Stimulated activated CD8-positive, alpha-beta memory T cell treated with anti-CD3 and anti-CD28 coated beads, Interleukin-15, amount 100 ng/mL, for 24 hours (primary cell): ENCODE results near the gene HOOK2.

Experiments used
- DNase-seq: peaks from one replicate; pipeline ENCODE4 v3.0.0-alpha.2; 2020; ENCODE audit warnings: low read depth

The HOOK2 gene

GRCh38 chr19:12794196-12794941 lies 19.0 kb upstream of the HOOK2 start:
- DNase-seq: no peak

GRCh38 chr19:12793290-12794195 lies 18.2 kb upstream of the HOOK2 start:
- peak; percentile 92 for DNase-seq

GRCh38 chr19:12792853-12793289 lies 17.5 kb upstream of the HOOK2 start:
- no peak for DNase-seq

- no peak for DNase-seq
Measured at GRCh38 chr19:12792051-12792852, 16.9 kb upstream of the HOOK2 start.

DNA sequence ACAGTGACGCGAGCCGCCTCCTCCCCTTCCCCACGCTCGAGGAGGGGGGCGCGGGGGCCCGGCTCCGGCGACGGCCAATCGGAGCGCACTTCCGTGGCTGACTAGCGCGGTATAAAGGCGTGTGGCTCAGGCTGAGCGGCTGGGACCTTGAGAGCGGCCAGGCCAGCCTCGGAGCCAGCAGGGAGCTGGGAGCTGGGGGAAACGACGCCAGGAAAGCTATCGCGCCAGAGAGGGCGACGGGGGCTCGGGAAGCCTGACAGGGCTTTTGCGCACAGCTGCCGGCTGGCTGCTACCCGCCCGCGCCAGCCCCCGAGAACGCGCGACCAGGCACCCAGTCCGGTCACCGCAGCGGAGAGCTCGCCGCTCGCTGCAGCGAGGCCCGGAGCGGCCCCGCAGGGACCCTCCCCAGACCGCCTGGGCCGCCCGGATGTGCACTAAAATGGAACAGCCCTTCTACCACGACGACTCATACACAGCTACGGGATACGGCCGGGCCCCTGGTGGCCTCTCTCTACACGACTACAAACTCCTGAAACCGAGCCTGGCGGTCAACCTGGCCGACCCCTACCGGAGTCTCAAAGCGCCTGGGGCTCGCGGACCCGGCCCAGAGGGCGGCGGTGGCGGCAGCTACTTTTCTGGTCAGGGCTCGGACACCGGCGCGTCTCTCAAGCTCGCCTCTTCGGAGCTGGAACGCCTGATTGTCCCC lies 16.1 kb upstream of the HOOK2 start, which contains the start of gene JUNB:
JUNB (plus strand) TSS at position 142 of the 706 bp plus-strand sequence; CDS start at position 428, 286 bp downstream.
- DNase-seq: peak; percentile 89

GRCh38 chr19:12790628-12791344 lies 15.4 kb upstream of the HOOK2 start:
- DNase-seq: no peak

GRCh38 chr19:12789904-12790619 lies 14.7 kb upstream of the HOOK2 start:
- peak; percentile 84 for DNase-seq

DNA sequence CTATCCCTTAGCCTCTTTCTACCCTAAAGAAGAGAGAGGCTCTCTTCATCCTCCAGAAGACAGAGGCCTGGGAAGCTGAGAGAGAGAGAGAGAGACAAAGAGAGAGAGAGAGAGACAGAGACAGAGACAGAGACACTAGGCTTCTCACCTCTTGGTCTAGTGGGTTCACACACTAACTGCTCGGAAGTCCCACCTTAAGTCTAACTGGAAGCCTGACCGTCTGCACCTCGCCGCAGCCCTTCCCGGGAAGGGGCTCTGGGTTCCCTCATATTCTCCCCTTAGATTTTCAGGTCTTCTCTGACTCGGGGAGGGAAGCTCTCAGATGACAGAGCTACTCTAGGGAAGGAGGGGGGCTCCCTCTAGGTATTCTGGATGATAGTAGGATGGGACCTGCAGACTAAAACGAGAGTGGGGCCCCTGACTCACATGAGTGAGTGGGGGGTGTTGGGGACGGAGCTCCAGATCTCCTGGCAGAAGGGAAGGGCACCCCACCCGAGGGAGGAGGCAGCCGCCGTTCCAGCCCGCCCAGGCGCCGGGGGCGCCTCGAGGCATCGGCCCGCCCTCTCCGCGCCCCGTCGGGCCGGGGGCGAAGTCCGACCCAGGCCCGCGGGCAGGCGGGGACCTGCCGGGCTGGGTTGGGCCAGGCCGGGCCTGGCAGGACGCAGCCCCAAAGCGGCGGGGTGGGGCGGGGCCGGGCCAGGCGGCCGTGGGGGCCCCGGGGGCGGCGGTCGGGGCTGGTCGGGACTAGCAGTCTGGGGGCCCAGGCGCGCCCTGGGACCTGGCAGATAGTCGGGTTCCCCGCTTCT lies 13.9 kb upstream of the HOOK2 start:
- no peak for DNase-seq

GRCh38 chr19:12788682-12789097 lies 13.3 kb upstream of the HOOK2 start:
- no peak for DNase-seq

DNA sequence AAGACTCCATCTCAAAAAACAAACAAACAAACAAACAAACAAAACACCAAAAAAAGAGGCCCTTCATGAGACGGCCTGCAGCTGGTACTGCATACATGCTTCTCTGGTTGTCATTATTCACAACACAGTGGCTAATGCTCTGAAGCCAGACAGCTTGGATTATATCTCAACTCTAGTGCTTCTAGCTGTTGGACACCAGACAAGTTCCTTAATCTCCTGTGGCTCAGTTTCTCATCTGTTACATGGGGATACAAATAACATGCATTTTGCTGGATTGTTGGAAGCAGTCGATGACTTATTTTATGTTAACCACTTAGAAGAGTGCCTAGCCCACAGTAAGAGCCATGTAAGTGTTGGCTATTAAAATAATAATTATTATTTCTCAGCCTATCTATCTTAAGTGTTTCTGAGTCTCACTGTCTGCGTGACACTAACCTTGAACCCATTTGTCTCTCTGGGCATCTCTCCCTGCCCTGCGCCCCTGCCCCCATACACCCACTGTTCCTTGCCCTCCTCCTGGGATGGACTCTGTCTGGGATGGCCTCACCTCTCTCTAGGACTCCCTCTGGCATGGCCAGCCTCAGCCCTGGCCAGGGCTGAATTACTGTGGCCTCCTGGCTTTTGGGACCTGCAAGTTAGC lies 12.8 kb upstream of the HOOK2 start:
- no peak for DNase-seq

- DNase-seq: no peak
Measured at GRCh38 chr19:12787458-12787857, 12.1 kb upstream of the HOOK2 start.

- no peak for DNase-seq
Measured at GRCh38 chr19:12786952-12787351, 11.6 kb upstream of the HOOK2 start.

- DNase-seq: no peak
Measured at GRCh38 chr19:12786141-12786870, 11.0 kb upstream of the HOOK2 start.

- no peak for DNase-seq
Measured at GRCh38 chr19:12785431-12786031, 10.2 kb upstream of the HOOK2 start.

DNA sequence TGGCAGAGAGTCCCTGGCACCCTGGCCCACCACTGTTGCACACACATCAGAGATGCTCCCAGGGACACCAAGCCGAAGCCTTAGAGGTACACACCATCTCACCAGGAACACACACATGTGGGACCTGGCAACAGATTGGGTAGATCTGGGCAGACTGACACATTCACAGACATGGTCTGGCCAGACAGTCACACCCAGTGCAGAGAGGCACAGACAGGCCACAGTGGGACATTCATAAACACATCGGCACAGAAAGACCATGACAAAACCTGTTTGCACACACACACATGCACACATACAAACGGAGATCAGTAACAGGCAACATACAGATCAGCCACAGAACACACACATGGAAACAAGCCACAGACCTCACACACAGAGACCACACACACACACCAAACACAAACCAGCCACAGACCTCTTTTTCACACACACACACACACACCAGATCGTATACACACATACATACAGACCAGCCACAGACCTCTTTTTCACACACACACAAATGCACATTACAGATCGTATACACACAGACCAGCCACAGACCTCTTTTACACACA lies 9.6 kb upstream of the HOOK2 start:
- no peak for DNase-seq

DNA sequence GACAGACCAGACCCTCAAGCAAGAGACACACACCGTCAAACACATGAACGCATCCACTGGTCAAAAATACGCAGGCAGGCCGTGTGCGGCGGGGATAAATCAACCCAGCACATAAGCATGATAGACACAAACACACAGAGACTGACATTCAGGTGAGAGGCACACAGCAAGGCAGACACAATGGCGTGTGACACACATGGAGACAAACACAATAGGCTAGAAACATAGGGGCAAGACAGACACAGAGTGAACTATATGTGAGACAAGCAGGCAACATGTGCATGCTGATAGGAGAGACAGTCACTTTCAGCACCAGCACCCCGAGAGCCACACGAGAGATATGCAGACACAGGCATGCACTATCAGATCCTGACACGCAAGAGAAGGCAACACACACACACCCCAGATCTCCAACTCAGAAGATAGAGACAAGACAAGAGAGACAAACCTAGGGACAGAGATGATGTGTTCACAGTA lies 9.1 kb upstream of the HOOK2 start:
- no peak for DNase-seq

GRCh38 chr19:12783849-12784393 lies 8.6 kb upstream of the HOOK2 start:
- DNase-seq: no peak
